Activated CD8-positive, alpha-beta memory T cell treated with anti-CD3 and anti-CD28 coated beads, Interleukin-2, amount 50 U/mL, for 48 hours (primary cell): ENCODE results near the gene EHD1.
"Not testable (repeated sequence)": the region's sequence is repeated elsewhere in the genome, so short reads cannot be mapped to it uniquely, and the experiment has no call there.

Source experiments
- DNase-seq: peaks from one replicate; pipeline ENCODE4 v3.0.0-alpha.2; 2020

Gene EHD1

DNA sequence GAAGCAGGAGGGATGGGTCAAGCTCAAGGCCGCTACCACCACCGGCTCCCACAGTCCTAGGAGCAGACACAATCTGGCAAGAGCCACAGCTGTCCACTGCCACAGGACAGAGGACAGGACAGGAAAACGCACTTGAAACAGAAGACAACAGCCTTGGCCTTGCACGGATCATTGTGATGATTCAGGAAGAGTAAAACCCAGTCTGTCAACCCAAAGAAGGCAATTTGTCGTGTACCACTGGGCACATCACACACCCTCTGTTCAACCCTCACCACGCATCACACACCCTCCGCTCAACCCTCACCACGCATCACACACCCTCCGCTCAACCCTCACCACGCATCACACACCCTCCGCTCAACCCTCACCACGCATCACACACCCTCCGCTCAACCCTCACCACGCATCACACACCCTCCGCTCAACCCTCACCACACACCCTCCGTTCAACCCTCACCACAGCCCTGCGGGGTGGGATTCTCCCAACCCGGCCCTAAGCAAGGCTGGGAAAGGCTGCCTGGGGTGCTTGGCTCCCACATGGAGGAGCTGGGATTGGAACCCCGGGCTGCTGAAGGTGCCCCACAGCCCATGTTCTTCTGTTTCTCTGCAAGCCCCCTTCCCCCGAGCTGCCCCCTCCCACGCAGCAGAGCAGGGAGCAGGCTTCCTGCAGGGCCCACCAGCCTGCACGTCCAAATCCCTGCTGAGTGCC, 22.7 kb downstream of the EHD1 start:
- no peak for DNase-seq

DNA sequence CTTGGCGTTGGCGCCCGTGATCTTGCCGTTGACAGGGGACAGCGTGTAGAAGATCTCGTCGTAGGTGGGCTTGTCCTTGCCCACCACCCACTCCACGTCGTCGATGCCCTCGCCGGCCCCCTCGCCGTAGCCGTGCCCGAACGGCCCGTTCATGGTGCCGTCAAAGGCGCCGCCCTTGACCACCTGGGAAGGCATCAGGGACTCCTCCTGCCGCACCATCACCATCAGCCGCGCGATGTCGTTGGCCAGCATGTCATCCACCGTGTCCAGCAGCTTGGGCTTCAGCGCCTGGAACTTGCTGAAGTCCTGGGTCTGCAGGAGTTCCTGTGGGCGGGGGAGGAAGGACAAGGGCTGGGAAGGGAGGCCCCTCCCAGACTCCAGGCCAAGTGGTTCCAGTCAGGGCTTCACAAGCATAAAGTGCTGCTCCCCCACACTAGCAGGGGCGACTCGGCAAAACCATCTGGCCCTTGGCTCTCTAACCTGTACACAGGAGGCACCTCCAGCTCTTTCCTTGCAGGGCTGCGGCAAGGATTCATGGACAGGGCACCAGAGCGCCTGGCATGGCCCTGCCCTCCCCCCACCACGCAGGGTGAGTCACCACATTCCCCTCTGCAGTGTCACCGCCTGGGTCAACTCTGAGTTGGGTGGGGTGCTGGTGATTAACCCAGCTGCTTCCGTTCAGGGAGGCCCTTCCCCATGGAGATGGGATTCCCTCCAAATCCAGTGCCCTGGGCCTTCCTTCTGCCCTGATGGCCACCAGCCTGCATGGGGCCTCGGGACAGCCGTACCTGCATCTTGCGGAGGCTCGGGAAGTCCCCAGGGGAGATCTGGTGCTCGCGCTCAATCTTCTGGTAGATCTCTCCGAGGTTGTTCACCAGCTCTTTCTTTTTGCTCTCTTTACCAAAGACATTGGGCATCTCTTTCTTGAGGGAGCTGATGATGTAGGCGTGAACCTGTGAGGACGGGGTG, 23.6 kb downstream of the EHD1 start:
- peak; percentile 72 for DNase-seq

DNA sequence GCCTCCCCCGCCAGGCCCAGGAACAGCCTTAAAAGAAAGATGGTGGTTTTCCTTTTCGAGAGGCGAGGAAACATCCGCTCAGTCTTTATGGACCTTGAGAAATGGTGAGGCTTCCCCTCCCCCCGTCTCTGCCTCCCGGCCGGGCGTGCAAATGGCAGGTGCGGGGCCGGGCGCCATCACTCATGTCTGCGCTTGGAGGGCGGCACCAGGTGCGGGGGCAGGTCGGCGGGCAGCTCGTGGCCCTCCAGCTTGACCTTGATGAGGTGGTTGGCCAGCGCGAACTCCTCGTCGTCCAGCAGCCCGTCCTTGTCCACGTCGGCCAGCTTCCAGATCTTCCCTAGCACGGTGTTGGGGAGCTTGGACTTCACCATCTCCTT, 24.3 kb downstream of the EHD1 start:
- no peak for DNase-seq

DNA sequence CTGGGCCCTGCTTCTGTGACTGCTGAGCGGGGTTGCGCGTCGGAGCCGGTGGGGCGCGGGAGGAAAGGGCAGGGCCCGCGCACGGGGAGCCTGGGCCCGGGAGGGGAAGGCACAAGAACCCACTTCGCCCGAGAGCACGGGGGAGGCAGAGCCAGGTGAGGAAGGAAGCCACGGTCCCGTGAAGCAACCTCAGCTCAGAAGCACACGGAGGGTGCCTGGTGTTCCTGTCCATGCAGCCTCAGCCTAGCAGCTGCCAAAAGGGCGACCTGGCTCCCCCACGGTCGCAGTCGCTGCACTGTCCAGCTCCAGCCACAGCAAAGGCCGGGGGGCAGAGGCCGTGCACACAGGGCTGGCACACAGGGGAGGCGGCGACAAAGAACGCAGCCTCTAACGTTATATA, 24.7 kb downstream of the EHD1 start:
- no peak for DNase-seq

DNA sequence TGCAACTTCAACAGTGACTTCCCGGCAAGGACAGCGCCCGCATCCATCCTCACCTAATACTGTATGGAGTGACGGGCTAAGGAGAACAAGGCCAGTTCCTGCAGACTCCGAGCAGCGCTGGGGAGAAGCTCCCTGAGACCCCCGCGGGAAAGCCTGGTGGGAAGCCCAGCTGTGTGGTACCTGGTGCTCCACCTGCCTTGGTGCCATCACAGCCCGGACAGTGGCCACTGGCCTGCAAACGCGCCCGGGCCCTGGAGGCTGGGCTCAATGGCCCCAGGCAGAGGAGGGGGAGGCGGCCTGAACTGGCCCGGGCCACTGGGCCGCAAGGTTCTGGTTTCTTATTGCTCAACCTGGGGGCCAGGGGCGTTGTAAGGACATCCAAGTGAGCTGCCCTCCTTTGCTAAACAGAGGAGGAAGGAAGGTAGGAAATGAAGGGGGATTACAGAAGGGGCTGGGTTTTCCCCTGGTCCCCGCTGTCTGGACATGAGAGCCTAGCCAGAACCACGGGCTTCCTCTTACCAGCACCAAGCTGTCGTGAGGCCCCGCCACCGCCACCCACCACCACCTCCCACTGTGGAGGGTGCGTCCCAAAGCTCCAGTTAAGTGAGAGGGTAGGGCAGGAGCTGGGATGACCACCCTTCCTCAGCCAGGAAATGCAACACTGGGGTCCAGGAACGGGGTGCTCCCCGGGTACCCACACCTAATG, 25.5 kb downstream of the EHD1 start:
- DNase-seq, result no peak

DNA sequence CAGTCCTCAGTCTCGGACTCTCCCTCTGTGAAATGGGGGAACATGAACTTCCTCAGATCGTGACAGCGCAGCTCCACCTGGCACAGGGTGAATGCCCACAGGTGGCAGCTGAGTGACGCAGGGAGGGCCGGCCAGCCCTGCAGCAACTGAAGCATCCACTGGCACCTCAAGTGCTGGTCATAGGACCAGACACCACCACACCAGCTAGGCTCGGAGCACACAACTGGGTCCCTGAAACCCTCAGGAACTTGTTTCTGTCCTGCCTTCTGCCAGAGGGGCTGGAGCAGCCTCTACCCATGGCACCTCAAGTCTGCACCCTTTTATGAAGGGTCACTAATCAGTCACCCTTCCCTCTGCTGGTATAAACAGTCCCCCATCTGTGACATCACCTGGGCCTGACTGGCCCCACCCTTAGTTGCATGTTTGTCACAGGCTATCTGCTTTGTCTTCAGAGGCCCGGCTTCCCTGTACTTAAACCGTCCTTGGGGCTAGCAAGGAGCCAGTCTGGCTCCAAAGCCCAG, 26.5 kb downstream of the EHD1 start:
- no peak for DNase-seq

DNA sequence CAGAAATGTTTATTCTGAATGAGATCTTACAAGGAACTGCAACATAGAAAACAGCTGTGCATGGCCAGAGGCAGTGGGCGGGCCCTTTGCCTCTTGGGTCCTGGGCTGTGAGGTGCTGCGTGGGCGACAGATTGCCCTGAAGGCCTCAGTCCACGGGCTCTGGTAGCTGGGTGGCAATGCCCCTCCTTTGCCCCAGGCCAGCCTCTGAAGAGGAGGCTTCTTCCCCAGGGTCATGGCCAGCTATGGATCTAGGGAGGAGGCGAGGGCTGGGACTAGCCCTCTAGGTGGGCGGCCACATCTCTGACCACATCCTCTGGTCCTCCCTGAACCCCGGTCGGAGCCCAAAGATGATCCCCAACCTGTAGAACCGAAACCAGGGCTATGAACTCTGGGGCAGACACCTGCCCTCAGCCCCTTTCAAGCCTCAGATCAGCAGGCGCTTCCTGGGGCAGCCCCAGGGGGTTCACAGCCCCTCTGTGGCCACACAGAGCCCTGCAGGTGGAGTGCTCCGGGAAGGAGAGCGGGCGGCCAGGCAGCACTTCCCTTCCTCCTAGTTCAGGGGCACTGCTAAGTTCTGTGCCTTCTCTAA, 27.3 kb downstream of the EHD1 start:
- peak; percentile 79 for DNase-seq

DNA sequence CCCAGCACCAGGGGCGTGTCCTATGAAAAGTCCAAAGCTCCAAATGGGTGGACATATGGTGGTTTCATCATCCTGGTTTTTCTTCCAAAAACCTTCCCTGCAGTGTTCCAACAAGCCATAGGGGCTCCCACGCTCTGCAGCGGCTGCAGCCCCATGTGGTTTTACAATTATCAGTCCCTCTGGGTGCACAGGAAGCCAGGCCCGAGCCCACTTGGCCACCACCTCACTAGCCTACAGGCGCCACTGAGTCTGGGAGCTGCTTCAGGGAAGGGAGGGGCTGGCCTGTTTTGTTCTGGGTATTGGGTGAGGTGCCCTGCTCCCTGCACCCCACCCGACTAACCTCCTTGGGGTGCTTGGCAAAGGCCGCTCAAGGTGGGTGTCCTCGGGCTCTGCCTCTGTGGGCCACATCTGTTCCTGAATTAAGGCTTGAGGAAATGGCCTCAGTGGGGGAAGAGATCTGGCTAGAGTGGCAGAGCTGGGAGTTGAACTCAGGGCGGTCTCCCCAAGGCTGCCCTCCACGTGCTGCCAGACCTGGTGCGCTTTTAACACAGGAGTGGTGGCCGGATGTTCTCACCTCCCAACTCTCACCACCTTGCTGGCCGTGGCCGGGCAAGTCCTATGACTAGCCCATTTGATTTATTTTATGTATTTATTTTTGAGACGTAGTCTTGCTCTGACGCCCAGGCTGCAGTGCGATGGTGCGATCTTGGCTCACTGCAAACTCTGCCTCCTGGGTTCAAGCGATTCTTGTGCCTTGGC, 28.6 kb downstream of the EHD1 start:
- no peak for DNase-seq

DNA sequence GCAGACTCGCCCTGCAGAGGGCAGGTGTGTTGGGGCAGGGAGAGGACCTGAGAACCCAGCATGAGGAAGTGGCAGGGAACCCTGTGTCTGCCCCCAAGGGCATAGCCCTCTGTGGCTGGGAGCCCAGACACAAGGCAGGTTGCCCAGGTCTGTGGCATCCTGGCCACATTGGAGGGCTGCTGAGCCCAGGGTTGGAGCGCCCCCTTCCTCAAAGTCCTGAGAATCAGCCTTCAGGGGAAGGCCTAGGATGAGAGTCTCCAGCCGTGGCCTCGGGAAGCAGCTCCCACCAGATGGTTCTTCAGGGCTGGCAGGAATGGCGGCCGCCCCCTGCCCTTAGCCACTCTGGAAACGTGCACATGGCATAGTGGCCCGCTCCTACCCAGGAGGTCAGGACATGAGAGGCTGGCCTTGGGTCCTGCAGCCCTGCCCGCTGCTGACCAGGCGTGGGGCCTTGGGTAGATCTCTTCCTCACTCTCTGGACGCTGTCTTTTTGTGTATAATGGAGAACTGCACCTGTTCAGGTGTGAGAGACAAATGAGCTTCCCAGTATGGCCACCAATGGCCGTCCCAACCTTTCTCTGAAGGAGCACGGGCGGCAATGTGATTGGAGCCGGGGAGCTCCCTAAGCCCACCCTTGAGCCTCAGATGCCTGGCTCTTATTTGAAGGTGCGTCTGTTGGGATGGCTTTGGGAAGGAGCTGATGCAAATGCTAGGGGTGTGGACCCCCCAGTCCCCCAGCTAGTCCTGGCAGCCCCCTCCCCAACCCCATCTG, 29.4 kb downstream of the EHD1 start:
- DNase-seq, result no peak

DNA sequence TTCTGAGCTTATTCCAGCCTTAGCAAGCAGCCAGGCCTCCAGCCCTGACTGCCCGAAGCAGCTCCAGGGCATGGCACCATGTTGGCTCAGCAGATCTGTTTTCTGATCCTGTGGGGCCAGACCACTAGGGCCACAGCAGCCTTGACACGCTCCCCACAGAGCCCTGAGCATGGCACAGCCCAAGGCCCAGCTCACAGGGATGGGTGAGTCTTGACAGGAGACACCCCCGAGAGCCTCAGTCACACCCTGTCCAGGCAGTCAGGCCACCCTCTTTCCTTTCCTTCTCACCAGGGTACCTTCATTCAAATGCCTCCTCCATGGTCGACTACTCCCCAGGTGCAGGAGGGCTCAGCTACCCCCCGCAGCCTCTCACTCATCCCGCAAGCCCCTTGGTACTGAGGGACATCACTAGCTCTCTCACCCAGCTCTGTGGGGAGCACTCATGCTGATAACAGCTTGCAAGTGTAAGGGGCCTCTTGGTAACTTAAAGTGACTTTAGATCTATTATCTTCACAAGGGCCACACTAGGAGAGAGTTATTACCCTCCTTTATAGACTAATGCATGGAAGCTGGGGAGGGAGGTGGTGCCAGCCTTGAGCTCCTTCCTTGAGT, 30.1 kb downstream of the EHD1 start:
- no peak for DNase-seq

DNA sequence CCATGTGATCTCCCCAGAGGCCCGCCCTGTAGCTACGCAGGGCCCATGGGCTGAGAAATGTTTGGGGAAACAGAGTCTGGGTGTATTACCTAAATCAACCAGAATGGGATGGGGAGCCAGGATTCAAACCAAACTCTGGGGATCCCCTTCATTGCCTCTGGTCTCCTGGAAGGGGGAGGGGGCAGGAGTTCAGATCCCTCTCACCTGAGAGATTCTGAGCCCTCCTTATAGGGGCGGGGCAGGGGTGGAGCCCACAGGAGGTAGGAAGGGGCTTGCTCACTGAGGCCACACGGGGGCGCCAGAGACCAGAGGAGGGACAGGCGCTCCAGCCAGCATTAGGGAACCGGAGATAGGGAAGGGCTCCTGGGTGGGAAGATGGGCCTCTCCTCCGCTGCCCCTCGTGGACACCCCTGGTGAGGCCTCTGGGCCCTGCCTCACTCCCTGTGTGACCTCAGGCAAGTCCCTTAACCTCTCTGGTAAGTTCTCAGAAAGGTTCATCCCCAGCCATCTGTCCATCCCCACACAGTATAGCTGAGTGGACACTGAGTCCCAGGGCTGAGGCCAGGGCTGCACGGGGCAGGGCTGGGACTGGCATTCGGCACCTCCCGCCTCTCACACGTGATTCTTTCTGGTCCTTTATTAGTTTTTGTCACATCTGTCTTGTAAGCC, 31.3 kb downstream of the EHD1 start:
- peak; percentile 99 for DNase-seq

DNA sequence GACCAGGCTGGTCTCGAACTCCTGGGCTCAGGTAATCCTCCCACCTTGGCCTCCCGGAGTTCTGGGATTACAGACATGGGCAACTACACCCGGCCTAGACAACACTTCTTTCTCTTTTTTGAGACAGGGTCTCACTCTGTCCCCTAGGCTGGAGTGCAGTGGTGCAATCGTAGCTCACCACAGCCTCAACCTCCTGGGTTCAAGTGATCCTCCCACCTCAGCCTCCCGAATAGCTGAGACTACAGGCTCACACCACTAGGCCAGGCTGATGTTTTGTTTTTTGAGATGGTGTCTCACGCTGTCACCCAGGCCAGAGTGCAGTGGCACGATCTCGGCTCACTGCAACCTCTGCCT, 32.7 kb downstream of the EHD1 start:
- not testable (repeated sequence) for DNase-seq

DNA sequence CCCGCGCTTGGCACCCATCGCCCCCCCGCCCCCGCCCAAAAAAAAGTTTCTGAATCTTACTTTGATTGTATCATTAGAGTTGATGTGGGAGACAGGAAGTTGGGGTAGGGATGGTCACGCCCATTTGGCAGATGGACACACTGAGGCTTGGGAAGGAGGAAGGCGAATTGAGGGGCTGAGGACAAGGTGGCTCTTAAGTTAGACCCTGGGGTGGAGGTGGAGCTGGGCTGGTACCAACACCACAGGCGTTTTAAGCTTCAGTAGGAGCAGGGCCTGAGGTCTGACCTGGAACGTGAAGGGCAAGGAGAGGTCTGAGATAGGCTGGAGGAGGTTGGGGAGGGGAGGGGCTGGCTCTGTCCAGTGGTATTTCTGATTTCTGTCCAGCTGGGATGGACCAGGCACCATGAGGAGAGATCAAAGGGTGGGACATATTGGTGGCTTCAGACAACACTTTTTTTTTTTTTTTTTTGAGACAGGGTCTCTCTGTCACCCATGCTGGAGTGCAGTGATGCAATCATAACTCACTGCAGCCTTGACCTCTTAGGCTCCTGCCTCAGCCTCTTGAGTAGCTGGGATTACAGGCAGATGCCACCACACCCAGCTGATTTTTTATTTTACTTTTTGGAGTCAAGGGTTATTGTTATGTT, 33.2 kb downstream of the EHD1 start:
- DNase-seq, result no peak

DNA sequence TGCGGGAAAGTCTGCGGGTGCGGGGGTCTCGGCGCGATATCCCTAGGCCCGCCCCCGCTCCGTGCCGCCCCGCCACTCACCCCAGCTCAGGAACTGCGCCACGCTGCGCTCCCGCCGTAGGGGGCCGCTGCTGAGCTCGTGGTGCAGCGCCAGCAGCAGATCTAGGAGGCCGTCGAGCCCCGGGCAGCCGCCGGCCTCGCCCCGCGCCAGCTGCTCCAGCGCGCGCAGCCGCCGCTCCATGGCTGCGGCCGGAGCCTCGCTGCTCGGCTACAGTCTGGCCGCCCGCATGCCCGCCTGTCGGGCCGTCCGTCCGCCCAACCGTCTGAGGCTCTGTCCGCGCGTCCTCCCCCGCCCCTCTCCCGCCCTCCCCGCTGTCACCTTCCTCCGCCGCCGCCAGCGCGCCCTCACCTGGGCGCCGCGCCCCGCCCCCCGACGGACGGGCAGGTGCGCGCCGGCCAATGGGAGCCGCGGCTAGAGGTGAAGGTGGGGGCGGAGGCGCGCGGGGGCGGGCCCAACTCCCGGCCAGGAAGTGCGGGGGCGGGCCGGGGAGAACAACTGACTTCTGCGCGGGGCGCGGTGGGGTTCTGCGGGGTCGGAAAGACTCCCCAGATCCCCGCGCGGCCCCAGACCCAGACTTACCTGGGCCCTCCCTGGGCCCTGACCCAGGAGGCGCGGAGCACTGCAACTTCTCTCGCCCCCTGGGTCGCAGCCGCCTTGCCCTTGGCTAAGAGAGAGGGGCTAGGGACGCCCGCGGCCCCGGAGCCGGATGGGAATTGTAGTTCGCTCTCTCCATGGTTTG, 33.9 kb downstream of the EHD1 start, which contains the start of gene CDC42BPG:
TSS of gene CDC42BPG (minus strand) at position 324 of the 799 bp plus-strand sequence. CDS start at position 240, 84 bp downstream.
- DNase-seq, result peak; percentile 81

DNA sequence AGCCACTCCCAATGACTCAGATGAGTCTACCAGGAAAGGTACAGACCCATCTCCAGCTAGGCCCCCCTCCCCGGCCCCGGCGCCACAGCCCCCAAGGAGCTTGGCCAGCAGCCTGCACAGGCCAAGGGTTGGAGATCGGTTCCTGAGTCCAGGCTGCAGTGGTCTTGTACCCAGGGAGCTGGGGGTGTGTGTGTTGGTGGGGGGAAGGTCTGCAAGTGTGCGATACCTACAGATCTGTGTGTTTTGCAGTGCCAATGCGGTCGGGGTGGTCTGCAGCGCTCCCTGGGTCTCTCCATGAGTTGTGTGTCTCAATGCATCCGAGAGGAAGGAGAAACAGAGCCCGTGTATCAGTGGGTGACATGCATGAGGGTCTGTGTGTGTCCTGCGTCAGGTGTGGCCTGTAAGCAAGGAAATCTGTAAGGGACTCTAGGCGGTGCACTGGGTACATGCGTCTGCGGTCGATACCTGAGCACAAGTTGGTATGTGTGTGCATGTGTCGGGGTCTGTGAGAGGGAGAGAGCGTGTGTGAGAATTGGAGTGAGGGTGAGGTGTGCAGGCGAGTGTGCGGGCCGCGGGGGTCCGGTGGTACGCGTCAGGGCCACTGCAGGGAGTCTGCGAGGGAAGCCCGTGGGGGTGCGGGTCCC, 34.6 kb downstream of the EHD1 start:
- no peak for DNase-seq

DNA sequence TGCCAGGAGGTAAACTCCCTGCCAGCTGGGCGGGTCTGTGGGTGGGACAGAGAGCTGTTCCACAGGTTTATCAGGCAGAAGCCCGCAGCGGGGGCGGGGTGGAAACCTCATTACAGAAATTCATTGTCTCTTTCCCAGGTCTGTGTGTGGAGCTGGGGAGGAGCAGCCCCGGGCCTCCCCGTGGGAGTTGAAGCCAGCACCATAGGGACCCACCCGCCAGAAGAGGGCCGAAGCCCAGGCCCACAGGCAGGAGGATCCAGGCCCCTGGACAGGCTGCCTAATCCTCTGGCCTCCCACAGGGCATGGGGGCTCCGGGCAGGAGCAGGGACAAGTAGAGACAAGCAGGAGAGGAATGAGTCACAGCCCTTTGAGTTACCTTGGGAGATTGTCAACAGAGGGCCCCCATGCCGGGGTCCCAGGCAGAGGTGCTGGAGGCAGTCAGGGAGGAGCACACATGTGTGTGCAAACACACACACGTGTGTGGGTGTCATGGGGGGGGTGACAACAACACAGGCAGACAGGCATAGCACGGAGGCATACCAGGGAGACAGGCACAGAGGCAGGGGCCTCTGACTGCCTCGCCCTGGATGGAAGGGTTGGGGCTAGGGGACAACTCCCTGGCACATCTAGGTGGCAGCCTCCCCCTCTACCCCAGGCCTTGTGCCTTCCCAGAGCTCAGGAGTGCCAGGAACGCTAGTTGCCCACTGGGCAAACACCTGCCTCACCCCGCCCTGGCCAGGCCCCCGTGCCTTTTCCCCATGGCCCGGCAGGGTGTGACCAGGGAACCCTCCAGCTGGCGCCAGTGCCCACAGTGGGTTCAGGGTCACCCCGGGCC, 35.4 kb downstream of the EHD1 start:
- DNase-seq, result no peak

DNA sequence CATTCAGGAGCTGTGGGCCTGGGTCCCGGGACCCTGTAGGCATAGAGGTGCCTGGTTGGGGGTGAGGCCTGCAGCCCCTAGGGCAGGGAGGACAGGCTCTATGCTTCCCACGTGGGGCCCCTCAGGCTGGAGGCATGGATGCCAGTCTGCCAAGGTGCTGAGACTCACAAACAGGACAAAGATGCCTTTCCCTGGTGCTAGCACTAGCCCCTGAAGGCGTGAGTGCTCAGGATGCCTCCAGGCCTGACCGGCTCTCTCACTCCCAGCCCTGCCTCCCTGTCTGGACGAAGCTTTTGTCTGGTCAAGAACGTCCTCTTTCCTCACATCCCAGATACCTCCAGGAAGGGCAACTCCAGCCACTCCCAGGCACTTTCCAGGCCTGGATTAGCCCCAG, 36.1 kb downstream of the EHD1 start:
- no peak for DNase-seq
